Measurements from ENCODE around the gene CERS6. TPM values are rescaled to one million over a fixed set of nuclear protein-coding genes. Genes with fewer than 3 reads are reported as not detected.

The CERS6 gene
- total RNA-seq, 1 donor from 2014 or later, result 21.8 TPM

DNA sequence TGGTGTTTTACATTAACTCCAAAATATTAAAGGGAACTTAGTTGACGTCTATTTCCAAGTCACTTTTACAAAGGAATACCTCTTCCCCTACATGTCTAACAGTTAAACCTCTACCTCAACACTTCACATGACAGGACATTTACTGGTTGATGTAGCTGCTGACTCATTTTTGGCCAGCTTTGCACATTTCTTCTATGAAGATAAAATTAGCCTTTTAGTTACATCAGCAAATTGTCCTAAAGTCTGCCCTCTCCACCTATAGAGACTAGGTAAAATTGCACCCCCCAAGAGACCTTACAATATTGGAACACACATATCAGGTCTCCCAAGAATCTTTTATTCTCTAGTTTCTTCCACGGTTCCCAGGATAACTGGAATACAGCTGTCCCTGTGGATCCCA lies 10.1 kb upstream of the CERS6 start:
- Histone ChIP-seq H3K4me1 (no peaks in the 10 kb centered on the region), H3K27ac (no peak overlapping the region), H3K9me3 (no peaks in the 10 kb centered on the region), H3K4me3 (no peak overlapping the region), H3K27me3 (ENCODE audit: low read depth) (no peaks in the 10 kb centered on the region), H3K36me3 (no peaks in the 10 kb centered on the region)
- TF ChIP-seq, protein P1, sequence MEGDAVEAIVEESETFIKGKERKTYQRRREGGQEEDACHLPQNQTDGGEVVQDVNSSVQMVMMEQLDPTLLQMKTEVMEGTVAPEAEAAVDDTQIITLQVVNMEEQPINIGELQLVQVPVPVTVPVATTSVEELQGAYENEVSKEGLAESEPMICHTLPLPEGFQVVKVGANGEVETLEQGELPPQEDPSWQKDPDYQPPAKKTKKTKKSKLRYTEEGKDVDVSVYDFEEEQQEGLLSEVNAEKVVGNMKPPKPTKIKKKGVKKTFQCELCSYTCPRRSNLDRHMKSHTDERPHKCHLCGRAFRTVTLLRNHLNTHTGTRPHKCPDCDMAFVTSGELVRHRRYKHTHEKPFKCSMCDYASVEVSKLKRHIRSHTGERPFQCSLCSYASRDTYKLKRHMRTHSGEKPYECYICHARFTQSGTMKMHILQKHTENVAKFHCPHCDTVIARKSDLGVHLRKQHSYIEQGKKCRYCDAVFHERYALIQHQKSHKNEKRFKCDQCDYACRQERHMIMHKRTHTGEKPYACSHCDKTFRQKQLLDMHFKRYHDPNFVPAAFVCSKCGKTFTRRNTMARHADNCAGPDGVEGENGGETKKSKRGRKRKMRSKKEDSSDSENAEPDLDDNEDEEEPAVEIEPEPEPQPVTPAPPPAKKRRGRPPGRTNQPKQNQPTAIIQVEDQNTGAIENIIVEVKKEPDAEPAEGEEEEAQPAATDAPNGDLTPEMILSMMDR (IDR thresholded peaks at IDR 0.05), result no peak
- ATAC-seq, result no peak
- intact Hi-C loops (cut with DNase I), result no loop called here
- no peak for DNase-seq

DNA sequence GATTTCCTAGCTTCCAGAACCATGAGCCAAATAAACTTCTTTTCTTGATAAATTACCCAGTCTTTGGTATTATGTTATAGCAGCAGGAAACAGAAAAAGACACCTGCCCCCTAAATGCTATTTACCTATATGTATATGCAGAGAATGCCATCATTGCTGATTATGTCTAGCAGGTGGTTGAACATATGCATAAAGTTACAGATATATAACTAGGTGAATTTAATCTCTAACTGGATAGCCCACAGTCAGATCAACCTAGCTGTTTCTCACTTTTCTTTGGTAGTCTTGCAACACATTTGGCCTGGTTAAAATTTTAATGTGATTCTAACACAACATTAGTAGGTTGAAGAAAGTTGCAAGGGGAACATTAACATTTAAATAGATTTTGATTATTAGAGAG lies 7.1 kb upstream of the CERS6 start:
- H3K36me3 ChIP-seq, result no peaks in the 10 kb centered on the region
- H3K9me3 ChIP-seq, result no peaks in the 10 kb centered on the region
- intact Hi-C loops (cut with DNase I), result no loop called here
- no peak overlapping the region for H3K27ac ChIP-seq
- ATAC-seq, result no peak
- no peaks in the 10 kb centered on the region for H3K4me1 ChIP-seq
- no peak overlapping the region for H3K4me3 ChIP-seq
- TF ChIP-seq, protein P1 (IDR thresholded peaks at IDR 0.05), result no peak
- DNase-seq, result no peak
- no peaks in the 10 kb centered on the region for H3K27me3 ChIP-seq (ENCODE audit: low read depth)

DNA sequence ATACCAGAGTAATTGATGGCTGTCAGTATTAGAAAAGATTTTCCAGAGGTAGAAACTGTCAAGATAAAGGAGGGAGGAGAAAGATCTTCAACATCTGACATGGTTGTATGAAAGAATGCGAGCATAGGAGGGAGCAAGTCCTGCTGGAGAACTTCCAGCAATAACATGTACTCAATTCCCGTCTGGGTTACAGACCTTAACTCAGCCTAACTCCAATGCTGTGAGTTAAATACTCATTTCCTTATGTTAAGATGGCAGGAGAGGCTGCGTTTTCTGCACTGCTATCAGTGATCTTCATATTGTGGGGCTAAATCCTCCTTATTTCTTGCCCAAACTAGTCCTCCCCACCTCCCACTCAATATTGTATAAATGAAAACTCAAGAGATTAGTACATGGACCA lies 6.7 kb upstream of the CERS6 start:
- TF ChIP-seq, protein P1 (IDR thresholded peaks at IDR 0.05), result no peak
- DNase-seq (no peak), ATAC-seq (no peak)
- H3K4me3 ChIP-seq, result no peak overlapping the region
- H3K9me3 ChIP-seq, result no peaks in the 10 kb centered on the region
- no peaks in the 10 kb centered on the region for H3K4me1 ChIP-seq
- no peaks in the 10 kb centered on the region for H3K27me3 ChIP-seq (ENCODE audit: low read depth)
- H3K27ac ChIP-seq, result no peak overlapping the region
- H3K36me3 ChIP-seq, result no peaks in the 10 kb centered on the region
- intact Hi-C loops (cut with DNase I), result no loop called here

DNA sequence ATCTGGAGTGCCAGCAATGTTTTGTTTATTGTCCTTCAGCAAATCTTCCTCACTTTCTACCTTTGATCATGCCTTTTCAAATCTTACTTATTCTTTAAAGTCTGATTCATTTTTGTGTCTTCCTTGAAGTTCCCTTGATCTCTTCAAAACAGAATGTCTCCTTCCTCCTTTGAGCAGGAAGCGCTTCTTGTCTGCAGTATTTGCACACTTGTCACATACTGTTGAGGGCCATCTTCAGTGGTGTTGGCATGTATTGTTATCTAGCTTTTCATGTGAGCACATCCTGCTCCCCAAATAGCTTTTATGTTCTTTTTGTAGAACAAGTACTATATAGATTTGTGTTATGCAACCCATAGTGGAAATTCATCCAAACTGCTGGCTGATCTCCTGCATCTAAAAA lies 5.9 kb upstream of the CERS6 start:
- no peak for DNase-seq
- intact Hi-C loops (cut with DNase I), result no loop called here
- H3K36me3 ChIP-seq, result no peaks in the 10 kb centered on the region

DNA sequence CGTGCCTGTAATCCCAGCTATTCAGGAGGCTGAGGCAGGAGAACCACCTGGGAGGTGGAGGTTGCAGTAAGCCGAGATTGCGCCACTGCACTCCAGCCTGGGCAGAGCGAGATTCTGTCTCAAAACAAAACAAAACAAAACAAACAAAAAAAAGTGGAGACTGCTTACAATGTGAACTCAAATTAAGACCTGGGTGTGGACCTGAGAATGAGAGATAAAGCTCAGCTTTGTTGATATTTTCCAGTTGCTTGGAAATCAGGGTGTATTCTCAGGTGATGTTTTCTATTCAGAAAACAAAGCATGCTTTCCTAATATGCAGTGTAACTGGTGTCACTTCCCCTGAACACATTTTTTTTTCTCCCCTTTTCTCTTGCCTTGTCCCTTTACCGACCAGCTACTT lies 5.3 kb upstream of the CERS6 start:
- no peak overlapping the region for H3K4me3 ChIP-seq
- H3K4me1 ChIP-seq, result peaks cover 6% of the 10 kb centered on the region
- H3K27ac ChIP-seq, result no peak overlapping the region
- no peaks in the 10 kb centered on the region for H3K9me3 ChIP-seq
- TF ChIP-seq, protein P1 (IDR thresholded peaks at IDR 0.05), result no peak
- intact Hi-C loops (cut with DNase I), result no loop called here
- no peak for DNase-seq
- no peak for ATAC-seq
- no peaks in the 10 kb centered on the region for H3K27me3 ChIP-seq (ENCODE audit: low read depth)
- no peaks in the 10 kb centered on the region for H3K36me3 ChIP-seq

More for the DNA sequence above, 5.9 kb upstream of the CERS6 start:
- peaks cover under 1% of the 10 kb centered on the region for H3K4me1 ChIP-seq
- H3K27ac ChIP-seq, result no peak overlapping the region
- H3K4me3 ChIP-seq, result no peak overlapping the region
- no peaks in the 10 kb centered on the region for H3K27me3 ChIP-seq (ENCODE audit: low read depth)
- TF ChIP-seq, protein P1 (IDR thresholded peaks at IDR 0.05), result no peak
- no peaks in the 10 kb centered on the region for H3K9me3 ChIP-seq
- ATAC-seq, result no peak

DNA sequence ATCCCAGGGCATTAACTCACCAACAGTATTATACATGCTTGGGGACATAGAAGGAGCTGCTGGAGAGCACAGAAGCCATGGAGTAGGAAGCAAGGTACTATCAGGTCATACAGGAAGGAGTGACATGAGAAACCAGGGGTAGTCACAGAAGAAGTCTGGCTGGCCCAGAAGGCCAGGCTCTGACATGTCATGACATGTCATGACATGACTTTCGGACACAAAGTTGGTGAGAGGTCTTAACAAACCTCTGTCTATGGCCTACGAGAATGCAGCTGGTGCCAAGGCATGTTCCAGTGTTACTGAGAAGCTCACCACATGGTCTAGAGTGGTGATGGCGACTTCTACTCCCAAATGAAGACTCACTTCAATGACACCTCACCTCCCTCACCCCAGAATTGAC lies 3.3 kb upstream of the CERS6 start:
- Histone ChIP-seq H3K27ac (no peak overlapping the region), H3K4me3 (no peak overlapping the region), H3K27me3 (ENCODE audit: low read depth) (no peaks in the 10 kb centered on the region), H3K36me3 (no peaks in the 10 kb centered on the region), H3K4me1 (peaks cover 6% of the 10 kb centered on the region), H3K9me3 (no peaks in the 10 kb centered on the region)
- DNase-seq, result no peak
- ATAC-seq, result no peak
- intact Hi-C loops (cut with DNase I), result no loop called here
- TF ChIP-seq, protein P1 (IDR thresholded peaks at IDR 0.05), result no peak
